Keratinocyte (primary cell): Measurements from ENCODE around the gene SYT6. TPM values are rescaled to one million over a fixed set of nuclear protein-coding genes. Genes with fewer than 3 reads are reported as not detected.

Source experiments
- DNase-seq: peaks from one replicate; pipeline ENCODE4 v3.0.0-alpha.2; 2011; ENCODE audit warnings: low read depth, missing footprints, low spot score
- FAIRE-seq: peaks from 2 replicates; lab custom pipeline; 2011; peaks lifted over from hg19 to GRCh38; lab: Jason Lieb, UNC
- H2AFZ ChIP-seq: 2 replicates; pipeline ENCODE4 v1.6.0; 2012; ENCODE audit warnings: low read length, control low read depth, inconsistent platforms; ENCODE audit not compliant: control insufficient read depth
- H3K27ac ChIP-seq: 2 replicates; pipeline ENCODE4 v1.5.1; 2011; ENCODE audit warnings: low read length; ENCODE audit not compliant: control insufficient read depth, insufficient read depth
- H3K27me3 ChIP-seq: 3 replicates; pipeline ENCODE4 v1.6.0; 2011; ENCODE audit warnings: low read length; ENCODE audit not compliant: control insufficient read depth, insufficient read depth; ENCODE audit errors: extremely low read depth
- H3K36me3 ChIP-seq, 2 experiments: 2 replicates in 1 of 2; 3 replicates in 1 of 2; pipeline ENCODE4 v1.5.1; 2011; ENCODE audit warnings: low read length in 2 of 2, mild to moderate bottlenecking in 1 of 2; ENCODE audit not compliant: control insufficient read depth in 2 of 2, insufficient read depth in 2 of 2; ENCODE audit errors: extremely low read depth in 1 of 2
- H3K4me1 ChIP-seq: 3 replicates; pipeline ENCODE4 v1.5.1; 2011; ENCODE audit warnings: low read length; ENCODE audit not compliant: control insufficient read depth, insufficient read depth; ENCODE audit errors: extremely low read depth
- H3K4me2 ChIP-seq: 3 replicates; pipeline ENCODE4 v1.6.0; 2011; ENCODE audit warnings: low read depth, low read length; ENCODE audit not compliant: control insufficient read depth, insufficient read depth; ENCODE audit errors: extremely low read depth
- H3K4me3 ChIP-seq, 3 experiments: fragments of 200-600 bp in 1 of 3; sonication (generic) in 1 of 3; 2 replicates in 2 of 3; 3 replicates in 1 of 3; pipeline ENCODE4 v1.5.1; 2011 to 2016; ENCODE audit warnings: low read length in 3 of 3, mild to moderate bottlenecking in 3 of 3, control low read depth in 2 of 3, inconsistent platforms in 1 of 3, low read depth in 1 of 3, mixed read lengths in 1 of 3, mixed run types in 1 of 3, moderate library complexity in 1 of 3; ENCODE audit not compliant: control insufficient read depth in 2 of 3, insufficient read depth in 2 of 3; ENCODE audit errors: extremely low read depth in 1 of 3
- H3K79me2 ChIP-seq: 2 replicates; pipeline ENCODE4 v1.6.0; 2012; ENCODE audit warnings: low read length; ENCODE audit not compliant: control insufficient read depth, insufficient read depth
- H3K9ac ChIP-seq: 3 replicates; pipeline ENCODE4 v1.6.0; 2011; ENCODE audit warnings: low read length; ENCODE audit not compliant: control insufficient read depth, insufficient read depth; ENCODE audit errors: extremely low read depth
- H3K9me1 ChIP-seq: 3 replicates; pipeline ENCODE4 v1.6.0; 2011; ENCODE audit warnings: low read length; ENCODE audit not compliant: control insufficient read depth, insufficient read depth; ENCODE audit errors: extremely low read depth
- H3K9me3 ChIP-seq: 2 replicates; pipeline ENCODE4 v1.5.1; 2012; ENCODE audit warnings: low read depth, low read length; ENCODE audit not compliant: control insufficient read depth
- H4K20me1 ChIP-seq: 3 replicates; pipeline ENCODE4 v1.6.0; 2011; ENCODE audit warnings: low read length; ENCODE audit not compliant: control insufficient read depth, insufficient read depth; ENCODE audit errors: extremely low read depth
- CTCF ChIP-seq, 3 experiments: IDR thresholded peaks in 1 of 3; conservative IDR thresholded peaks in 1 of 3; optimal IDR thresholded peaks in 1 of 3; 2 replicates in 2 of 3; 3 replicates in 1 of 3; pipeline versions ENCODE3 to v1.5.1; 2011; ENCODE audit warnings: low read length in 3 of 3, mild to moderate bottlenecking in 3 of 3, moderate library complexity in 2 of 3, control low read depth in 1 of 3, inconsistent platforms in 1 of 3; ENCODE audit not compliant: insufficient read depth in 2 of 3; ENCODE audit errors: extremely low read depth in 1 of 3
- EZH2 ChIP-seq: IDR thresholded peaks from one replicate; pipeline ENCODE4 v1.6.1; 2012; ENCODE audit warnings: inconsistent platforms, mild to moderate bottlenecking, low read length, moderate library complexity
- dilution Hi-C: fragments of 300-500 bp; cut with MboI; formaldehyde crosslinking; loops from one replicate; pipeline ENCODE4 v1.7.0; 2020; ENCODE audit warnings: low sequenced_read_pairs; ENCODE audit not compliant: extremely low pct_ligation_motif_present
- polyA plus RNA-seq, 5 experiments: library from polyadenylated mRNA; depleted of rRNA in 3 of 5; stranded (reverse) in 3 of 5; stranded (forward) in 1 of 5; unstranded in 1 of 5; fragments of >200 nt; gene quantifications; 1 replicate in 1 of 5; 2 replicates in 3 of 5; 3 replicates in 1 of 5; pipeline versions ENCODE4 v1.2.1 to v1.2.3, GENCODE V29; 2011 to 2012; ENCODE audit warnings: missing spikeins in 2 of 5, low read depth in 1 of 5, low replicate concordance in 1 of 5

The SYT6 gene
- polyA plus RNA-seq, 1 donor (not counting 4 experiments of a cell fraction or from before 2014, with no cell fraction given) = not detected

GRCh38 chr1:114195819-114196218, 42.1 kb upstream of the SYT6 start:
- no peaks in the 10 kb centered on the region for H3K9me3 ChIP-seq
- peaks cover 18% of the 10 kb centered on the region for H3K27me3 ChIP-seq
- H3K4me1 ChIP-seq = no peaks in the 10 kb centered on the region
- no peak overlapping the region for H3K4me3 ChIP-seq
- H3K9ac ChIP-seq = no peak overlapping the region
- DNase-seq (no peak), FAIRE-seq (no peak)
- H2AFZ ChIP-seq = no peak overlapping the region
- H3K79me2 ChIP-seq = no peaks in the 10 kb centered on the region
- no peaks in the 10 kb centered on the region for H4K20me1 ChIP-seq
- dilution Hi-C loops = no loop called here
- H3K9me1 ChIP-seq = no peaks in the 10 kb centered on the region
- H3K4me2 ChIP-seq = no peak overlapping the region
- TF ChIP-seq EZH2 (no peak), CTCF (optimal IDR thresholded peaks at IDR 0.05 in 1 of 3, IDR thresholded peaks at IDR 0.05 in 1 of 3, conservative IDR thresholded peaks at IDR 0.05 in 1 of 3; ENCODE audit: extremely low read depth in 1 of 3, insufficient read depth in 2 of 3, low read length in 3 of 3) (no peak)
- no peak overlapping the region for H3K27ac ChIP-seq
- no peaks in the 10 kb centered on the region for H3K36me3 ChIP-seq

GRCh38 chr1:114192328-114192727, 38.7 kb upstream of the SYT6 start:
- H3K9ac ChIP-seq = no peak overlapping the region
- no peaks in the 10 kb centered on the region for H4K20me1 ChIP-seq
- TF ChIP-seq CTCF (optimal IDR thresholded peaks at IDR 0.05 in 1 of 3, IDR thresholded peaks at IDR 0.05 in 1 of 3, conservative IDR thresholded peaks at IDR 0.05 in 1 of 3; ENCODE audit: extremely low read depth in 1 of 3, insufficient read depth in 2 of 3, low read length in 3 of 3) = peak in 1 of 3 experiments; percentile 4
- no peak for TF ChIP-seq EZH2
- no peak overlapping the region for H3K4me3 ChIP-seq
- no peaks in the 10 kb centered on the region for H3K36me3 ChIP-seq
- H3K9me1 ChIP-seq = no peaks in the 10 kb centered on the region
- H3K4me1 ChIP-seq = no peaks in the 10 kb centered on the region
- DNase-seq = no peak
- H3K79me2 ChIP-seq = no peaks in the 10 kb centered on the region
- FAIRE-seq = no peak
- peaks cover 14% of the 10 kb centered on the region for H3K27me3 ChIP-seq
- dilution Hi-C loops = no loop called here
- no peaks in the 10 kb centered on the region for H3K9me3 ChIP-seq
- no peak overlapping the region for H2AFZ ChIP-seq
- H3K4me2 ChIP-seq = no peak overlapping the region
- no peak overlapping the region for H3K27ac ChIP-seq
